Adrenal gland (tissue), 5 donors: Measurements from ENCODE around the gene TWIST2.

ENCODE experiments used
- POLR2A ChIP-seq, 2 donors: fragments of 450-650 bp; IDR thresholded peaks; one replicate each; pipeline ENCODE4 v1.6.1; 2017; ENCODE audit warnings: antibody characterized with exemption in 2 of 2, mild to moderate bottlenecking in 2 of 2, moderate library complexity in 1 of 2
- TF ChIP-seq, protein P1 (sequence below), 6 experiments: fragments of 450-650 bp in 4 of 6; fragments of 200-600 bp in 2 of 6; sonication (generic) in 1 of 6; IDR thresholded peaks; 1 replicate in 5 of 6; 2 replicates in 1 of 6; pipeline versions ENCODE4 v1.5.1 to v1.8.0; 2016 to 2021; ENCODE audit warnings: antibody characterized with exemption in 6 of 6, mild to moderate bottlenecking in 2 of 6, moderate library complexity in 1 of 6
- donor health status: DM: no; HTN: no; CAD: no.

DNA sequence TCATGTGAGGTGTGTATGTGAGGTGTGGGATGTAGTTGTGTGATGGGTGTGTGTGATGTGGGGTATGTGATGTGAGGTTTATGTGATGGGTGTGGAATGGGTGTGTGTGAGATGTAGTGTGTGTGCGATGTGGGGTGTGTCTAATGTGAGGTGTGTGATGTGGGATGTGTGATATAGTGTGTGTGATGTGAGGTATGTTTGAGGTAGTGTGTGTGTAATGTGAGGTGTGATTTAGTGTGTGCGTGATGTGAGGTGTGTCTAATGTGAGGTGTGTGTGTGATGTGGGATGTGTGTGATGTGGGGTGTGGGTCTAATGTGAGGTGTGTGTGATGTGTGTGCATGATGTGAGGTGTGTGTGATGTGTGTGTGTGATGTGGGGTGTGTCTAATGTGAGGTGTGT is 55.3 kb downstream of the TWIST2 start:
- TF ChIP-seq, protein P1, sequence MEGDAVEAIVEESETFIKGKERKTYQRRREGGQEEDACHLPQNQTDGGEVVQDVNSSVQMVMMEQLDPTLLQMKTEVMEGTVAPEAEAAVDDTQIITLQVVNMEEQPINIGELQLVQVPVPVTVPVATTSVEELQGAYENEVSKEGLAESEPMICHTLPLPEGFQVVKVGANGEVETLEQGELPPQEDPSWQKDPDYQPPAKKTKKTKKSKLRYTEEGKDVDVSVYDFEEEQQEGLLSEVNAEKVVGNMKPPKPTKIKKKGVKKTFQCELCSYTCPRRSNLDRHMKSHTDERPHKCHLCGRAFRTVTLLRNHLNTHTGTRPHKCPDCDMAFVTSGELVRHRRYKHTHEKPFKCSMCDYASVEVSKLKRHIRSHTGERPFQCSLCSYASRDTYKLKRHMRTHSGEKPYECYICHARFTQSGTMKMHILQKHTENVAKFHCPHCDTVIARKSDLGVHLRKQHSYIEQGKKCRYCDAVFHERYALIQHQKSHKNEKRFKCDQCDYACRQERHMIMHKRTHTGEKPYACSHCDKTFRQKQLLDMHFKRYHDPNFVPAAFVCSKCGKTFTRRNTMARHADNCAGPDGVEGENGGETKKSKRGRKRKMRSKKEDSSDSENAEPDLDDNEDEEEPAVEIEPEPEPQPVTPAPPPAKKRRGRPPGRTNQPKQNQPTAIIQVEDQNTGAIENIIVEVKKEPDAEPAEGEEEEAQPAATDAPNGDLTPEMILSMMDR (IDR thresholded peaks at IDR 0.05), result no peak
- TF ChIP-seq POLR2A (IDR thresholded peaks at IDR 0.05), result no peak
